ENCODE results near the gene GNPTG.

DNA sequence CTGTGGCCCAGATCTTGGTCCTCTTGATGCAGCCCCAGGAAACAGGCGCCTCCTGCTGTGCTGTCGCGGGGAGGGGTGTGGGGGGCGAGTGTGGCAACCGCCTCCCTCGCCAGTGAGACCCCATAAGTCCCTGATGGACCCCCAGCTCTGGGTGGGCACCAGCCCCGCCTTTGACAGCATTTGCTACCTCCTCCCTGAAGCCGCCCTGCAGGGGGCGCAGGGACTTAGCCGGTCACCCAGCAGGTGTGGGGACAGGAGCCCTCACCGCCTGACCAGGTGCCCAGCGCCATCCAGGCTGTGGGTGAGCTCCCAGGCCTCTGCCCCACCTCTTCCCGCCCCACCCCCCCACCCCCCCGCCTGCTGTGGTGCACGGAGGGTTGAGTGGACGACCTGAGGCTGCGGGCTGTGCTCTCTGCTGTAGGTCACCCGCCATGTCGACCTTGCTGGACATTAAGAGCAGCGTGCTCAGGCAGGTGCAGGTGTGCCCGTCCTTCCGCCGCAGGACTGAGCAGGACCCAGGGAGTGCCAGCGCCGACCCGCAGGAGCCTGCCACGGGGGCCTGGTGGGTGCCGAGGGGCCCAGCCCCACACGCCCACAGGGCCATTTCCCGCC is 13.5 kb upstream of the GNPTG start:
- TF ChIP-seq POLR2AphosphoS5 (IDR thresholded peaks at IDR 0.05; ENCODE audit: borderline replicate concordance, low read depth, low read length) (no peak), EZH2 (IDR thresholded peaks at IDR 0.05) (no peak)
